GM20000 (cell line): ENCODE results near the gene HDGF.

ENCODE experiments used
- DNase-seq: peaks from one replicate; pipeline ENCODE4 v3.0.0; 2012; ENCODE audit warnings: low spot score
- TF ChIP-seq, protein P1 (sequence below): IDR thresholded peaks from 2 replicates; pipeline ENCODE4 v1.5.1; 2012; ENCODE audit warnings: mild to moderate bottlenecking, control low read depth; ENCODE audit errors: extremely low read depth, missing control alignments

The HDGF gene

DNA sequence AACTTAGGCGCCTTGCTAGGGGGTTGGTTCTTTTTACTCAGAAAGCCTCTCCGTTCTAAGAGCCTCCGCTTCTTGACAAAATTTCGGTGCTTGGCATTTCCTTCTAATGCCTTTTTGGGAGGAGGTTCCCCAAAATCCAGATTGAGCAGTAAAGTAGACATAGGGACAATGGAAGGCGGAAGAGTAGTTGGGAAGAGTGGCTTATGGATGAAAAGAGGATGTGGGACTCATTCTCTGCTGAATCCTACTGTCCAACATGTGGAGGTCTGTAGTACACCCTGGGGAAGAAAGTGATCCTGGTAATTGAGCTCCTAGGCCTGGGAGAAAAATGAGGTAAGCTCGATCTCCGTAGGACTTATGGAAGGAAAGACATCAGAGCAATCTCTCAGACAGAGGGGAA lies 24.0 kb downstream of the HDGF start:
- no peak for DNase-seq
- TF ChIP-seq, protein P1, sequence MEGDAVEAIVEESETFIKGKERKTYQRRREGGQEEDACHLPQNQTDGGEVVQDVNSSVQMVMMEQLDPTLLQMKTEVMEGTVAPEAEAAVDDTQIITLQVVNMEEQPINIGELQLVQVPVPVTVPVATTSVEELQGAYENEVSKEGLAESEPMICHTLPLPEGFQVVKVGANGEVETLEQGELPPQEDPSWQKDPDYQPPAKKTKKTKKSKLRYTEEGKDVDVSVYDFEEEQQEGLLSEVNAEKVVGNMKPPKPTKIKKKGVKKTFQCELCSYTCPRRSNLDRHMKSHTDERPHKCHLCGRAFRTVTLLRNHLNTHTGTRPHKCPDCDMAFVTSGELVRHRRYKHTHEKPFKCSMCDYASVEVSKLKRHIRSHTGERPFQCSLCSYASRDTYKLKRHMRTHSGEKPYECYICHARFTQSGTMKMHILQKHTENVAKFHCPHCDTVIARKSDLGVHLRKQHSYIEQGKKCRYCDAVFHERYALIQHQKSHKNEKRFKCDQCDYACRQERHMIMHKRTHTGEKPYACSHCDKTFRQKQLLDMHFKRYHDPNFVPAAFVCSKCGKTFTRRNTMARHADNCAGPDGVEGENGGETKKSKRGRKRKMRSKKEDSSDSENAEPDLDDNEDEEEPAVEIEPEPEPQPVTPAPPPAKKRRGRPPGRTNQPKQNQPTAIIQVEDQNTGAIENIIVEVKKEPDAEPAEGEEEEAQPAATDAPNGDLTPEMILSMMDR = no peak

GRCh38 chr1:156726549-156727226 lies 24.8 kb downstream of the HDGF start:
- DNase-seq = peak; percentile 78
- TF ChIP-seq, protein P1 = peak; percentile 66

DNA sequence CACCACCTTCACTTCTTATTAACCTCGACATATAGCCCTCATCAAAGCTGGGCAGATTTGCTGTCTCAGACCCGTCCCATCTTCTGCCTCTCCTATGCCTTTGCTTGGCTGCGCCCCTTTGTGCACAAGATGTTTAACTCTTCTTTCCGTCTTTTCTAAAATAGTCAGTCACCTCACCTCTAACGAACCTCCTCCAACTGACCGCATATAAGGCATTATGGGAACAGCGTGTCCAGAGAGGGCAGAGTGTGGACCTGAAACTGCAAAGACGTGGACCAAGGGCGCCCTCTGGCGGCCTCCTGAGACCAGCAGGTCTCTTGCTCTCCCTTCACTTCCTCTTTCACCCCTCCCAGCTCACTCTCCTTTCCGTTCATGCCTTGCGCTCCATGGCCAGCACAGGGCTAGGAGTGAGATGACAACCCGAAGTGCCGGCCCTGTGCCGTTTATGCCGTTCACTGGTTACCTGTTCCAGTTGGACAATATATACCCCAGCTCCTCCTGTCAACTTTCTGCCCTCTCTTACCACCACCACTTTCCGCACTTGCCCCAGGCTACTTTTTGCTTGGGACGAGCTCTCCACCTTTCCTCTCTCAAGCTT lies 25.7 kb downstream of the HDGF start:
- TF ChIP-seq, protein P1 = peak; percentile 86
- peak; percentile 85 for DNase-seq

DNA sequence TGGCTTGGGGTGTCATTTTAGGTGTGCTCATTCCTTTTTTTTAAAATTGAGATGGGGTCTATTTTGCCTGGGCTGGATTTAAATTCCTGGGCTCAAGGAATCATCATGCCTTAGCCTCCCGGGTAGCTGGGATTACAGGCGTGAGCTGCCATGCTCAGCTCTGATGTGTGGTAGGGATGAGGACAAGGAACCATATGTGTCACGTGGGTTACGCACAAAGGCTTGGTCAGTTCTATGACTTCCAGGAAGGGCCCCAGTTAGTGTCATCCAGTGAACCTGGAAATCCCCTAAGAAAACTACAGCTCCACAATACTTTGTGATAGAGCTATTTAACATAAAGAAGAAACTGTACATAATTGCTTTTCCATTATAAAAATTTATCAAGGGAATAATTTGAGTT lies 29.9 kb downstream of the HDGF start:
- DNase-seq = no peak
- TF ChIP-seq, protein P1 = no peak

- TF ChIP-seq, protein P1 = no peak
- DNase-seq = no peak
Observed at GRCh38 chr1:156721131-156721530, 30.3 kb downstream of the HDGF start.

DNA sequence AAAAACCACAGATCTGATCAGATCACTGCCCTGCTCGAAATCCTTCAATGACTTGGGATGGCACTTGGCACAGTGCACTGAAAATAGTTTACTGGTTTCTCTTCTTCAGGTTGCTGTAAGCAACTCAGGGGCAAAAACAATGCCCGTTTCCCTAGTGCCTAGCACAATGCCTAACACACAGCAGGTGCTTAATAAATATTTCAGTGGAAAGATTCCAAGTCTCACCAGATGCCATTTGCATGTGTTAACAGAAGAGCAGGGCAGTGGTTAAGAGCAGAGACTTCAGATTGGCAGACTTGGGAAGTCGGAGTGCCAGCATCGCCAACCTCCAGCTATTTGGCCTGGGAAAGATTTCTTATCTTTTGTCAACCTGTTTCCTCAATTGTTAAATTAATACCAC lies 34.1 kb downstream of the HDGF start:
- DNase-seq = no peak
- TF ChIP-seq, protein P1 = no peak

DNA sequence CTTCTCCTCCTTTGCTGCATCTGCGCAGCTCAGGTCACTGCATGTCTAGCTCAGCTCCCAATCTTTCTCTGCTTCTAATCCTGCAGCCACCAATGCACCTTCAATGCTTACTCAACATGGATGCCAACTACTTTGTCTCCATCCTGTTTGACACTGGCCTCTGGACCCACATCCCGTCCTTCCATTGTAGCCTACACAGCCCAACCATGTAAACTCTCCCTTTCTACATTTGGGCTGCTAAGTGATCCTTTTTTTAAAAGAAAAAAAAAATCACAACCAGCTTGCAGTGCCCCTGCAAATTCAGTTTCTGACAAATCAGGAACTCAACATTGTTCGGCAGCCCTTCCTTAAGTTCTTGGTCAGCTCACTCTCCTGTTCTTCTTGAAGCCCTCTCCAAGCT lies 36.6 kb downstream of the HDGF start:
- TF ChIP-seq, protein P1 = no peak
- no peak for DNase-seq
